Frontal cortex (tissue), 4 donors: Measurements from ENCODE around the gene NUDT22. TPM values are rescaled to one million over a fixed set of nuclear protein-coding genes. Genes with fewer than 3 reads are reported as not detected.

Experiments
- DNase-seq, 2 donors: peaks; one replicate each; pipeline ENCODE4 v3.0.0; 2012; ENCODE audit warnings: low spot score in 2 of 2
- FAIRE-seq: peaks from 2 replicates; lab custom pipeline; 2012; peaks lifted over from hg19 to GRCh38; lab: Jason Lieb, UNC
- total RNA-seq: library from RNA; depleted of rRNA; stranded (reverse); fragments of >200 nt; gene quantifications from one replicate; pipeline ENCODE4 v1.2.3, GENCODE V29; 2014
- donor health status: control.
- donor health status: control.
- donor health status: control.

NUDT22 gene
- total RNA-seq, 1 donor from 2014 or later: 12.6 TPM

GRCh38 chr11:64224151-64224890, 1.8 kb upstream of the NUDT22 start:
- no peak for DNase-seq
- no peak for FAIRE-seq

- DNase-seq (no peak), FAIRE-seq (no peak)
Measured at GRCh38 chr11:64224891-64225607, 1.0 kb upstream of the NUDT22 start.

- FAIRE-seq (no peak), DNase-seq (peak in 1 of 2 donors; percentile 56)
Measured at GRCh38 chr11:64226507-64227051, 505 bp downstream of the NUDT22 start.

GRCh38 chr11:64227405-64227956, 1.4 kb downstream of the NUDT22 start:
- no peak for FAIRE-seq
- no peak for DNase-seq

GRCh38 chr11:64229090-64229743, 3.1 kb downstream of the NUDT22 start:
- DNase-seq: no peak
- no peak for FAIRE-seq

GRCh38 chr11:64229744-64230170, 3.7 kb downstream of the NUDT22 start:
- DNase-seq (no peak), FAIRE-seq (no peak)

GRCh38 chr11:64230171-64230984, 4.3 kb downstream of the NUDT22 start, which contains the start of gene DNAJC4:
TSS of gene DNAJC4 (plus strand) at chr11:64230548. CDS start at chr11:64230855, 307 bp downstream.
- DNase-seq (peak; percentile 87 to 90), FAIRE-seq (no peak)

GRCh38 chr11:64230985-64231365, 4.9 kb downstream of the NUDT22 start:
- FAIRE-seq: no peak
- DNase-seq: no peak

GRCh38 chr11:64231546-64231945, 5.5 kb downstream of the NUDT22 start:
- DNase-seq (no peak), FAIRE-seq (no peak)

GRCh38 chr11:64232182-64232966, 6.3 kb downstream of the NUDT22 start:
- FAIRE-seq: no peak
- no peak for DNase-seq

GRCh38 chr11:64232967-64233315, 6.9 kb downstream of the NUDT22 start:
- DNase-seq: no peak
- FAIRE-seq: no peak

- peak; percentile 87 to 88 for DNase-seq
- FAIRE-seq: no peak
Measured at GRCh38 chr11:64233913-64234586, 8.0 kb downstream of the NUDT22 start, which contains the start of gene VEGFB. TSS of gene VEGFB (plus strand) at chr11:64234584. CDS start at chr11:64234834, 250 bp downstream.

GRCh38 chr11:64234647-64235379, 8.7 kb downstream of the NUDT22 start:
- no peak for DNase-seq
- no peak for FAIRE-seq

GRCh38 chr11:64235437-64236161, 9.5 kb downstream of the NUDT22 start:
- FAIRE-seq: no peak

GRCh38 chr11:64237484-64237951, 11.4 kb downstream of the NUDT22 start:
- no peak for DNase-seq

More at GRCh38 chr11:64235437-64236161, 9.5 kb downstream of the NUDT22 start:
- no peak for DNase-seq

GRCh38 chr11:64238076-64238475, 12.0 kb downstream of the NUDT22 start:
- FAIRE-seq (no peak), DNase-seq (no peak)

More at GRCh38 chr11:64237484-64237951, 11.4 kb downstream of the NUDT22 start:
- no peak for FAIRE-seq
